Psoas muscle (tissue), 8 donors: ENCODE results near the gene CARHSP1. TPM values are rescaled to one million over a fixed set of nuclear protein-coding genes. Genes with fewer than 3 reads are reported as not detected.
"Not testable (repeated sequence)": the region's sequence is repeated elsewhere in the genome, so short reads cannot be mapped to it uniquely, and the experiment has no call there.

ENCODE experiments used
- ATAC-seq, 4 donors: fragments of 200-7000 bp; cut with Tn5 transposase; one replicate each; pipeline ENCODE4 v1.9.1; 2020; ENCODE audit warnings: moderate library complexity in 3 of 4, mild to moderate bottlenecking in 2 of 4
- DNase-seq, 2 donors: peaks; one replicate each; pipeline ENCODE4 v3.0.0-alpha.2; 2020
- H3K27ac ChIP-seq: fragments of 200-600 bp; one replicate; pipeline ENCODE4 v1.8.0; 2022
- H3K27me3 ChIP-seq, 3 donors: fragments of 200-600 bp in 1 of 3; one replicate each; pipeline versions ENCODE4 v1.6.1 to v1.8.0; 2013 to 2022; ENCODE audit warnings: low read length in 2 of 3, mild to moderate bottlenecking in 2 of 3, moderate library complexity in 1 of 3; ENCODE audit not compliant: insufficient read depth in 3 of 3
- H3K36me3 ChIP-seq, 2 donors: fragments of 200-600 bp in 1 of 2; one replicate each; pipeline versions ENCODE4 v1.6.1 to v1.8.0; 2013 to 2022; ENCODE audit warnings: low read depth in 1 of 2, mild to moderate bottlenecking in 1 of 2, moderate library complexity in 1 of 2; ENCODE audit not compliant: insufficient read depth in 1 of 2
- H3K4me1 ChIP-seq: fragments of 200-600 bp; one replicate; pipeline ENCODE4 v1.8.0; 2022
- H3K4me3 ChIP-seq: fragments of 200-600 bp; one replicate; pipeline ENCODE4 v1.8.0; 2022; ENCODE audit warnings: mild to moderate bottlenecking
- H3K9me3 ChIP-seq: fragments of 200-600 bp; one replicate; pipeline ENCODE4 v1.8.0; 2022
- CTCF ChIP-seq: fragments of 200-600 bp; IDR thresholded peaks from one replicate; pipeline ENCODE4 v1.8.0; 2022; ENCODE audit warnings: antibody characterized with exemption
- WGBS, 3 donors: extraction: QIAGEN DNeasy Blood & Tissue Kit; methylation state at CpG; one replicate each; pipeline versions ENCODE4 v1.1.6 to v1.1.7; 2013; 5-methylcytosine and 5-hydroxymethylcytosine counted together
- intact Hi-C, 2 donors: fragments of 100-400 bp; cut with DNase I; formaldehyde crosslinking; loops; one replicate each; pipeline versions ENCODE4 v1.11.0 to v1.14.2; 2022
- polyA plus RNA-seq, 3 donors: library from polyadenylated mRNA; stranded (reverse); fragments of 200-250 nt; gene quantifications; one replicate each; pipeline ENCODE4 v1.2.3, GENCODE V29; 2013
- total RNA-seq, 4 donors: library from RNA; stranded (reverse); fragmentation: NEBNext Ultra II Directional in 2 of 4; extraction: Animal tissue kit (Norgen Biotek cat#: 25700) in 2 of 4; gene quantifications; one replicate each; pipeline versions ENCODE4 v1.2.1 to v1.2.4, GENCODE V29; 2021 to 2023
- donor health status: healthy with polysubstance abuse.
- donor health status: DM: no; HTN: no; CAD: no; lungs with moderate emphysema.
- donor health status: Bipolar disorder and iron deficiency.
- donor health status: healthy.
- donor health status: DM: yes; HTN: yes; CAD: no.
- donor health status: DM: no; HTN: no; CAD: no.
- donor health status: DM: no; HTN: no; CAD: no.
- donor health status: DM: yes; HTN: yes; CAD: no.

CARHSP1 gene
- total and polyA plus RNA-seq, 7 donors = 9.8 to 23.0 (median 16.6) TPM

DNA sequence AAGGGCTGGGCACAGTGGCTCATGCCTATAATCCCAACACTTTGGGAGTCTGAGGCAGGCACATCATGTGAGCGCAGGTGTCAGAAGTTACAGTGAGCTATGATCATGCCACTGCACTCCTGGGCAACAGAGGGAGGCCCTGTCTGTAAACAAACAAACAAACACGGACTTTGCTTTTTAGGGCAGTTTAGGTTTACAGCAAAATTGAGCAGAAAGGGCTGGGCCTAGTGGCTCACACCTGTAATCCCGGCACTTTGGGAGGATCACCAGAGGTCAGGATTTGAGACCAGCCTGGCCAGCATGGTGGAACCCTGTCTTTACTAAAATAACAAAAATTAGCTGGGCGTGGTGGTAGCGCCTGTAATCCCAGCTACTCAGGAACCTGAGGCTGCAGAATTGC is 3.3 kb upstream of the CARHSP1 start:
- Histone ChIP-seq H3K4me1 (peaks cover 4% of the 10 kb centered on the region), H3K27ac (no peak overlapping the region), H3K27me3 (peaks cover 0 to 11% (median 0%) of the 10 kb centered on the region in 3 donors), H3K36me3 (no peaks in the 10 kb centered on the region), H3K9me3 (no peaks in the 10 kb centered on the region), H3K4me3 (no peak overlapping the region)
- ATAC-seq (no peak), DNase-seq (no peak)
- intact Hi-C loops = no loop called here
- no peak for TF ChIP-seq CTCF
- WGBS, 3 donors = 94 to 96% (median 94%) methylated on average over 5 of the region's 5 CpGs

GRCh38 chr16:8869988-8870241 is 1.1 kb upstream of the CARHSP1 start:
- not testable (repeated sequence) for H3K27ac ChIP-seq, H3K4me1 ChIP-seq, H3K4me3 ChIP-seq, ATAC-seq, H3K9me3 ChIP-seq, DNase-seq, H3K36me3 ChIP-seq
- intact Hi-C loops = loop anchor here in 1 of 2 donors (5.0 kb wide), 1 partner anchor 73 kb away; the partner anchor contains the start of genes PMM2 and TMEM186
- H3K27me3 ChIP-seq = peaks cover 0 to 24% (median 4%) of the 10 kb centered on the region in 3 donors
- WGBS, 3 donors = 97 to 99% (median 97%) methylated on average over 10 of the region's 10 CpGs

DNA sequence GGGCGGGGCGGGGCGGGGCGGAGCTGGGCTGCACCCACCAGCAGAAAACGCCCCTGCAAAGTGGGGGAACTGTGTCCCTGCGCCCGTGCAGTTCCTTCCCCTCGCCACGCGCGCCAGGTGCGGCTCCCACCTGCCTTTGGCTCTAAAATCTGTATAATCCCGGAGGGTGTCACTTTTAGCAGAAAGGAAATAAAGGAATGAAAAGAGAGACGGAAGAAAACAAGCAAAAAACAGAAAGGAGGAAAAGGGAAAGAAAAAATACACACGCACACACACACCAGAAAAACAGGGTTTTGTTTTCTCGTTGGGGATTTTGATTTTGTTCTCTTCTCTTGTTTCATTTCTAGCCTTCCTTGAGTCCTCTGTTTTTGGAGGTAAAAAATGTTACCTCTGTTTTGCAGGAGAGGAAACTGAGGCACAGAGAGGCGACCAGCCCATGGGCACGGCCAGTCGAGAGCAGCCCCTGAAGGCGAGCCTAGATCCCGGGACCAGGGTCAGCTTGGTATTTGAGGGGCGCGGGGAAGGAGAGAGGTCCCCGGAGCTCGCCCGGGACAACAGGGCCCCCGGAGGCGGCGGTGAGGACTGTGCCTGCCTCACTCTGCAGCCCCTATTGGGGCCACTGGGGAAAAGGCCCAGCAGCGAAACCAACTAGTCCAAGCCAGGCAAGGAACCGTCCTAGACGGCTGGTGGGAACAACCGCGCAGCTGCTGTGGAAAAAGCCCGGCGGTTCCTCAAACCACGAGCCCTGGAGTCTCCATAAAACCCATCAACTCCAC is 594 bp upstream of the CARHSP1 start:
- peaks cover 0 to 28% (median 8%) of the 10 kb centered on the region in 3 donors for H3K27me3 ChIP-seq
- ATAC-seq (no peak), DNase-seq (no peak)
- H3K4me3 ChIP-seq = peak overlapping the region; percentile 72
- H3K4me1 ChIP-seq = peaks cover 4% of the 10 kb centered on the region
- WGBS, 3 donors = 26 to 28% (median 26%) methylated on average over 36 to 37 of the region's 37 CpGs
- H3K36me3 ChIP-seq = no peaks in the 10 kb centered on the region
- no peak for TF ChIP-seq CTCF
- intact Hi-C loops = loop anchor here in 1 of 2 donors (5.0 kb wide), 1 partner anchor 72 kb away; the partner anchor contains the start of genes PMM2 and TMEM186
- H3K27ac ChIP-seq = no peak overlapping the region
- H3K9me3 ChIP-seq = no peaks in the 10 kb centered on the region

DNA sequence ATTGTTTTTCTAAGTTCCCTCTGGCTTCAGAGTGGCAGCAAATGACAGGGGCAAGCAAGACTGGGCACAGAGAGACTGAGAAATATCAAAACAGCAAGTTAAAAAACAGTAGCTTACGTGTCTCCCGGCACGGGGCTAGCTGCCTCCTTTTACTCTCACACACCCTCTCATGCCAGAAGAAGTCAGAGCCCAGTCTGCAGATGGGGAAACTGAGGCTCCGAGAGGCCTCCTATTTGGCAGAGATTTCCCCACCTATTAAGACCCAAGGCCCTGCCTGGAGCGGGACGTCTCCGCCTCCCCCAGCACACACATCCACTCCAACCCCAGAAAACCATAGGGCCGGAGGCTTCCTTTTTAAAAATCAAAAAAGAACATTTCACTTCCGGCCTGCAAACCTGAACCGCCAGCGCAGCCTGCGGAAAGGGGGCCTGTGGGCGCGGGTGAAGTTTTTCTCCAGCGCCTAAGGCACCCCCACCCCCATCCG is 832 bp downstream of the CARHSP1 start:
- no peak for ATAC-seq
- DNase-seq = no peak
- no peak for TF ChIP-seq CTCF
- Histone ChIP-seq H3K4me3 (peak overlapping the region; percentile 72), H3K36me3 (no peaks in the 10 kb centered on the region), H3K27me3 (peaks cover 0 to 34% (median 8%) of the 10 kb centered on the region in 3 donors), H3K4me1 (peaks cover 6% of the 10 kb centered on the region), H3K27ac (peak overlapping the region; percentile 60), H3K9me3 (no peaks in the 10 kb centered on the region)
- intact Hi-C loops = loop anchor here in 1 of 2 donors (5.0 kb wide), 1 partner anchor 71 kb away; the partner anchor contains the start of genes PMM2 and TMEM186
- WGBS, 3 donors = 0 to 2% (median 1%) methylated on average over 16 of the region's 16 CpGs

- Histone ChIP-seq H3K36me3 (no peaks in the 10 kb centered on the region), H3K9me3 (no peaks in the 10 kb centered on the region), H3K4me3 (peak overlapping the region; percentile 72), H3K27me3 (peaks cover 0 to 34% (median 8%) of the 10 kb centered on the region in 3 donors), H3K27ac (peak overlapping the region; percentile 60), H3K4me1 (peaks cover 6% of the 10 kb centered on the region)
- no peak for TF ChIP-seq CTCF
- DNase-seq (peak; percentile 46 to 69), ATAC-seq (no peak)
- WGBS, 3 donors = 3 to 9% (median 5%) methylated on average over 35 of the region's 35 CpGs
- intact Hi-C loops = loop anchor here in 1 of 2 donors (5.0 kb wide), 1 partner anchor 70 kb away; the partner anchor contains the start of genes PMM2 and TMEM186
These were observed 1.4 kb downstream of the CARHSP1 start for GRCh38 chr16:8867216-8867931.
